ENCODE measurements around the gene PREX1.

Gene PREX1

DNA sequence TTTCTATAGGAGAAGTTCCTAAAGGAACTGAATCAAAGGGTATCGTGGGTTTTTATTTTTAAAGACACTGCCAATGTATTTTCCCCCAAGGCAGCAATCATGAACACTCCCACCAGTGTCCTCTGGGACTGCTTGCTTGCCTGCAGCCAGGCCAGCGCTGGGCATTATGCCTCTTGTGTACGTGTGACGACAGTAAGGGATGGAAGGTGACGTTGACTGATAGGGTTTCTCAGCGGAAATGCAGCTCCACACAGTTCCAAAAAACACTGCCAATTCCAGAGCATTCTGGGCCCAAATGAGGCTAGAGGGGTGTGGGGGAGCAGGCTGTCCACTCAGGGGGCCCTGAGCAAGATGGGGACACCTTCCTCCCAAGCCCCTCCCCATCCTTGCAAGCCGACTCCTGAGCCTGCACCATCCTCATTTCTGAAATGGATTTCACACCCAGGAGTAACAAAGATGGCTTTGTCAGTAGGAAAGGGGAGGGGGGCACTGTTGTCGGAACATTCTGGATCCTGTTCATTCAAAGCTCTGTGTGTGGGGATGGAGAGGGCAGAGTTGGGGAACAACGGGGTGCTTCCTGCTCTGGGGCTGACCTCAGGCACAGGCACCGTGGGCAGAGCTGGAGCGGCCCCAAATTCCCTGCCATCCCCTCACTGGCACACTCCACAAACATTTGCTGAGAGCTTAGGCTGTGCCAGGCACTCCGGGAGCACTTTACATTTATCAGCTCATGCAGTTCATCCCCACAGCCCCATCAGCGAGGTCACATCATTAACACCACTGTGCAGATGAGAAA lies 20.0 kb downstream of the PREX1 start:
- Mint-ChIP-seq H3K4me3 (no peak overlapping the region), H3K4me1 (no peaks in the 10 kb centered on the region), H3K36me3 (ENCODE audit: low read depth) (peaks cover 4% of the 10 kb centered on the region), H3K27me3 (ENCODE audit: low read depth) (no peaks in the 10 kb centered on the region), H3K27ac (no peak overlapping the region), H3K9me3 (peaks cover 14% of the 10 kb centered on the region)
- TF ChIP-seq, protein P1, sequence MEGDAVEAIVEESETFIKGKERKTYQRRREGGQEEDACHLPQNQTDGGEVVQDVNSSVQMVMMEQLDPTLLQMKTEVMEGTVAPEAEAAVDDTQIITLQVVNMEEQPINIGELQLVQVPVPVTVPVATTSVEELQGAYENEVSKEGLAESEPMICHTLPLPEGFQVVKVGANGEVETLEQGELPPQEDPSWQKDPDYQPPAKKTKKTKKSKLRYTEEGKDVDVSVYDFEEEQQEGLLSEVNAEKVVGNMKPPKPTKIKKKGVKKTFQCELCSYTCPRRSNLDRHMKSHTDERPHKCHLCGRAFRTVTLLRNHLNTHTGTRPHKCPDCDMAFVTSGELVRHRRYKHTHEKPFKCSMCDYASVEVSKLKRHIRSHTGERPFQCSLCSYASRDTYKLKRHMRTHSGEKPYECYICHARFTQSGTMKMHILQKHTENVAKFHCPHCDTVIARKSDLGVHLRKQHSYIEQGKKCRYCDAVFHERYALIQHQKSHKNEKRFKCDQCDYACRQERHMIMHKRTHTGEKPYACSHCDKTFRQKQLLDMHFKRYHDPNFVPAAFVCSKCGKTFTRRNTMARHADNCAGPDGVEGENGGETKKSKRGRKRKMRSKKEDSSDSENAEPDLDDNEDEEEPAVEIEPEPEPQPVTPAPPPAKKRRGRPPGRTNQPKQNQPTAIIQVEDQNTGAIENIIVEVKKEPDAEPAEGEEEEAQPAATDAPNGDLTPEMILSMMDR (IDR thresholded peaks at IDR 0.05; ENCODE audit: unreplicated experiment in 3 of 3): no peak

DNA sequence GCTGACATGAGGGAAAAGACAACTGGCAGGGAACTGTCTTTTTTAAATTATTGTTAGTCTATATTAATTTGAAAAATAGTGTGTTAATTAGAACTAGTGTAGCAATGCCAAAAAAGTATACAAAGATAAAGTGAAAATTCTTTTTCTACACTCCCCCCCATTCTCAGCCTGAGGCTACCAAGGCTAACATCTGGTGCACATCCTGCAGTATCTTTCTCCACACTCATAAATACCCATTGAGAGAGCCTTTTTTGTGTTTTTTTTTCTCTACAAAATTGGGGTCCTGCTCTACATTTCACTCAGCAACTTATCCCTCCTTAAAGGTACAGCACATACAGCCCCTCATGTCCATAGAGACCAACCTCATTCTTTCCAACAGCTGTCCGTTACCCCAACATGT lies 20.7 kb downstream of the PREX1 start:
- Mint-ChIP-seq H3K27ac (no peak overlapping the region), H3K9me3 (peaks cover 14% of the 10 kb centered on the region), H3K27me3 (ENCODE audit: low read depth) (no peaks in the 10 kb centered on the region), H3K4me1 (no peaks in the 10 kb centered on the region), H3K4me3 (no peak overlapping the region), H3K36me3 (ENCODE audit: low read depth) (peaks cover 4% of the 10 kb centered on the region)
- TF ChIP-seq, protein P1 (IDR thresholded peaks at IDR 0.05; ENCODE audit: unreplicated experiment in 3 of 3): no peak

DNA sequence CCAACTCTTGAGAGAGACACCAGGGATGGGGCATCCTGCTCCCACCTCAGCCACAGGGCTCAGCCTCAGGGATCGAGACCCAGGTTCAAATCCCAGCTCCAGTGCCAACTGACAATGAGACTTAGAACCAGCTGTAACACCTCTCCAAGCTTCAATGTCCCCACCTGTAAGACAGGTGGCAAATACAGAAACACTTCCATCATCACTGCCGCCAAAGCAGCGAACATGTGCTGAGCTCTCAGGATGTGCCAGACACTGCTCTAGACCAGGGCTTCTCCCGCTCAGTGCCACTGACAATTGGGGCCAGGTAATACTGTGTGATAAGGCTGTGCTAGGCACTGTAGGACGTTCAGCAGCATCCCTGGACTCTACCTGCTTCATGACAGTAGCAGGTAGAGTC lies 22.1 kb downstream of the PREX1 start:
- no peak overlapping the region for H3K27ac Mint-ChIP-seq
- peaks cover 14% of the 10 kb centered on the region for H3K9me3 Mint-ChIP-seq
- H3K36me3 Mint-ChIP-seq (ENCODE audit: low read depth): peaks cover 4% of the 10 kb centered on the region
- TF ChIP-seq, protein P1 (IDR thresholded peaks at IDR 0.05; ENCODE audit: unreplicated experiment in 3 of 3): no peak
- H3K4me1 Mint-ChIP-seq: no peaks in the 10 kb centered on the region
- H3K4me3 Mint-ChIP-seq: no peak overlapping the region
- H3K27me3 Mint-ChIP-seq (ENCODE audit: low read depth): no peaks in the 10 kb centered on the region

DNA sequence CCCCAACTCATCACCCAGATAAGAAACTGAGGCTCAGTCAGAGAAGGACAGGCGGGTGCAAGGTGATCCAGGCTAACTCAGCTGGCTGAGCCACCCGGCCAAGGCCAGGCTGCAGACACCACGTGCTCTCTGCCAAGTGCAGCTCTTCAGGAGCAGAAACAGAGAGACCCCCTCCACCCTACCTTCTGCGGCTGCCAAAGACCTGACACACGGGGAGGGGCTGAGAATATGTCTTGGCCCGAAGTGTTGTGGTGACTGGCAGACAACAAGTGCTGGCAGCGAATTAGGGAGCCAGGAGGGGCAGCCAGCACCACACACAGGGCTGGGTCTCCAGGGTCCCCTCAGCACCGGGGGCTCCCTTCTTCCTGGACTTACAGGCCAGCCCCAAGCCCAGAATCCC lies 22.5 kb downstream of the PREX1 start:
- H3K9me3 Mint-ChIP-seq: peaks cover 14% of the 10 kb centered on the region
- no peaks in the 10 kb centered on the region for H3K27me3 Mint-ChIP-seq (ENCODE audit: low read depth)
- H3K36me3 Mint-ChIP-seq (ENCODE audit: low read depth): peaks cover 4% of the 10 kb centered on the region
- H3K27ac Mint-ChIP-seq: no peak overlapping the region
- no peak overlapping the region for H3K4me3 Mint-ChIP-seq
- TF ChIP-seq, protein P1 (IDR thresholded peaks at IDR 0.05; ENCODE audit: unreplicated experiment in 3 of 3): no peak
- no peaks in the 10 kb centered on the region for H3K4me1 Mint-ChIP-seq

DNA sequence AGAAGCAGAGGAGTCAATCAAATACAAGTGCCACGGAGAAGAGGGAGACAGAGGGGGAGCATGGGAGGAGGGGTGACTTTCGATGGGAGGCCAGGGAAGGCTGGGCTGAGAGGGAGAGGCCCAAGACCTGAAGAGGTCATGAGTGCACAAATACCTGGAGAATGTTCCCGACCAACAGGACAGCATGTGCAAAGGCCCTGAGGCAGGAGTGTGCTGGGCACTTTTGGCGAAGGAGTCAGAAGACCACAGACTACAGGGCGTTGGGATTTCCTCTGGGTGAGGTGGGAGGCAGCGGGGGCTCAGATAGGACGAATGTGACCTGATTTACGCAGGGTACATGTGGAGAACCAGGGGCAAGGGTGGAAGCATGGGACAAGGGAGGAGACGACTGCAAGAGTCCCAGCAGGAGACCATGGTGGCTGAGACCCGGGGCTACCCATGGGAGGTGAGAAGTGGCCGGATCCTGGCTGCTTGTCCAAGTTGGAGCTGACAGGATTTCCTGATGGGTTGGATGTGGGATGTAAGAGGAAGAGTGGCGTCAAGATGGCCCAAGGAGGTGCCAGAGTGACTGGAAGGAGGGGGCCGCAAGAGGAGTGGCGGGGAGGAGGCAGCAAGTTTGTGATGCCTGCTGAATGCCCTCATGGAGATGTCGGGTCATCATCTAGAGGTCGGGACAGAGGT lies 23.4 kb downstream of the PREX1 start:
- TF ChIP-seq, protein P1 (IDR thresholded peaks at IDR 0.05; ENCODE audit: unreplicated experiment in 3 of 3): no peak
- H3K4me1 Mint-ChIP-seq: no peaks in the 10 kb centered on the region
- H3K27me3 Mint-ChIP-seq (ENCODE audit: low read depth): no peaks in the 10 kb centered on the region
- peak overlapping the region in 1 of 3 experiments; percentile 22 for H3K27ac Mint-ChIP-seq
- no peak overlapping the region for H3K4me3 Mint-ChIP-seq
- peaks cover 14% of the 10 kb centered on the region for H3K9me3 Mint-ChIP-seq
- peaks cover 4% of the 10 kb centered on the region for H3K36me3 Mint-ChIP-seq (ENCODE audit: low read depth)
